Measurements from ENCODE around the gene BMPR1A. TPM values are rescaled to one million over a fixed set of nuclear protein-coding genes. Genes with fewer than 3 reads are reported as not detected.

BMPR1A gene
- 10 to 100 TPM; 64.3 to 89.4 (median 78.2) TPM for polyA plus RNA-seq (ENCODE audit: insufficient read length in 4 of 4)

GRCh38 chr10:86756511-86757112 lies at the start of gene BMPR1A:
Gene BMPR1A (plus strand): TSS chr10:86756619. CDS start chr10:86876019, 119,400 bp downstream.
- DNase-seq (ENCODE audit: low read depth in 4 of 4, low spot score in 3 of 4), result peak in 1 of 4 donors; percentile 85

DNA sequence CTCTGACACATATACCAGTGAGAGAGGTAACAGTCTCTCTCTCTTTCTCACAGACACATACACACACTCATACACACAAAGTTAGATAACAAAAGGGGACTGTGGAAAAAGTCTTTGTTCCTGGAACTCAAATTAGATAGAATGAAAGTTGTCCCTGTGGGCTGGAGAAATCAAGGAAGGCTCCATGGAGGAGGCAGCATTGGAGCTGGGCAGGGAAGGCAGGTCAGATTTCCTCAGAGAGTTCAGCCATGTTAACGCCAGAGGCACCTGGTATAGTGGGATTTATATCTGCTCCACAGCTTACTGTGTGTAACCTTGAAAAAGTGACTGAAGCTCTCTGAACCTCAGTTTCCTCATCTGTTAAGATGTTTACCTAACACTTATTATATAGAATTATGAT lies 49.4 kb upstream of the BMPR1A start:
- no peak for DNase-seq (ENCODE audit: low read depth in 4 of 4, low spot score in 3 of 4)

DNA sequence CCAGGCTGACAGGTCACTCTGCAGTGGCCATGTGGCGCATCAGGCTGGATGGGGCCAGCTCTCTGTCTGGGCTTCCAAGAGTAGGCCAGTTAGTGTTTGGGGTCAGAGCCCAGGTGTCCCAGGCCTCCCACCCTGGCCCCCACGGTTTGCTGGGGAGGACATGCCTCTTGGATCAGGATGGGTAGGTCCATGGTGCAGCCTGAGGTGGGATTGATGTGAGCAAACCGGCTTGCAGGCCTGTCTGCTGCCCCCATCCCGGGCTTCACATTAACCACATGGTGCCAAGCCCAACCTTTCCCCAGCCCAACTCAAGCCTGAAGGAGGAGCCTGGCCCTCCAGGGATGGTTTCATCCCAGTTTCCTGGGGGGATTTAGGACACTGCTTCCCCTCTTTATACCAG lies 48.9 kb upstream of the BMPR1A start:
- no peak for DNase-seq (ENCODE audit: low read depth in 4 of 4, low spot score in 3 of 4)

- no peak for DNase-seq (ENCODE audit: low read depth in 4 of 4, low spot score in 3 of 4)
Measured at GRCh38 chr10:86708068-86708782, 48.2 kb upstream of the BMPR1A start.

GRCh38 chr10:86708783-86709380 lies 47.5 kb upstream of the BMPR1A start:
- DNase-seq (ENCODE audit: low read depth in 4 of 4, low spot score in 3 of 4), result no peak

DNA sequence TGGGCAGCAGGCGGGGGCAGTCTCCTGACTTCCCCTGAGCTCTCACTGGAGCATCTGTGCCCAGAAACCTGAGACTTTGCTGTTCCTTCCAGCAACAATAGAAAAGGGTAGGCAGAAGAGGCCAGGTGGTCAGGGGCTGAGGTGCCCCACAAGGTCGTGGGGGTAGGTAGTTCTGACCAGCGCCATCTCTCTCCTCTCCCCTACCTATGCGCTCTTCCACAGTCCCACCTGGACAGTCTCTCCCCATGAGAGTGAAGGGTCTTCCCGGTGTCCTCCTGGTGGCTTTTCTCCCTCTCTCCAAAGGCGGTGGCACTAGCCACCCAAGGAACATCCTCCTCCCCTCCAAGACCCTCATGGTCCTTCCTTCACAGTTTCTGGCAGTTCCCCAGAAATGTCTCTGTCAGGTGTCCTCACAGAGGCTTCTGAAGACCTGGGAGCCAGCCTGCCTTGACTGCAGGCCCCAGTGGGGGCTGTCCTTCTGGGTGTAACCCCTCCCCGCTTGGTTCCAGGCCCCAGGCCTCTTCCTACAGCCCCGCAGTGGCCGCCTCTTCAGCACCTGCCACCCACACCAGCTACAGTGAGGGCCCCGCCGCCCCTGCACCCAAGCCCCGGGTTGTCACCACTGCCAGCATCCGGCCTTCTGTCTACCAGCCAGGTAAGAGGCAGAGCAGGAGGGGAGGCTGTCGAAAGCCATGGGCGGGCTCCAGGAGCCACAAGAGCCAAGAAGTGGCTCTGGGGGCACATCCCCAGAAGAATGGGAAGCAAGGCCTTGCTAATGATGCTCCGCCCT lies 46.8 kb upstream of the BMPR1A start:
- no peak for DNase-seq (ENCODE audit: low read depth in 4 of 4, low spot score in 3 of 4)

DNA sequence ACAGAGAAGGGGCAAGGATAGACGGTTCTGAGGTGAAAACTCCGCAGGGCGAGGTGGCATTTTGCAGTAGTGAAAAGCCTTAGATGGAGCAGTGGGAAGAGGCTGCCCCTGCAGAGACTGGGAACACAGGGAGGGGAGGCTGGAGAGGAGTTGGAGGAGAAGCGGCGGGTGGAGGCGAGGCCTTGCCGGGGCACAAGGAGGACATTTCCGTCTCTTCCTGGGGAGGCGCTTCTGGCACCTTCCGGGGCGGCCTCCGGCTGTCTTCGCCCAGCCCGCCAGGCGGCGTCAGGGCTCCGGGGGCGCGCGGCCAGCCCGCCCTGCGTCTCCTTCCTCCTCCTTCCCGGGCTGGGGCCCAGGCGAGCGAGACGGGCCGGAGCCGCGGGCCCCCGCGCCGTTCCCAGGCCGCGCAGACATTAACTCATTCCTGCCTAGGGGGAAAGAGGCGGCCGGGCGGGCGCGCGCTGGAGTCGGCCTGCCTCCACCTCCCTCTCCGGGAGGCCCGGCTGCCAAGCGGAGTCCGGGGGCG lies 45.4 kb upstream of the BMPR1A start:
- peak; percentile 76 to 85 (median 78) for DNase-seq (ENCODE audit: low read depth in 4 of 4, low spot score in 3 of 4)

DNA sequence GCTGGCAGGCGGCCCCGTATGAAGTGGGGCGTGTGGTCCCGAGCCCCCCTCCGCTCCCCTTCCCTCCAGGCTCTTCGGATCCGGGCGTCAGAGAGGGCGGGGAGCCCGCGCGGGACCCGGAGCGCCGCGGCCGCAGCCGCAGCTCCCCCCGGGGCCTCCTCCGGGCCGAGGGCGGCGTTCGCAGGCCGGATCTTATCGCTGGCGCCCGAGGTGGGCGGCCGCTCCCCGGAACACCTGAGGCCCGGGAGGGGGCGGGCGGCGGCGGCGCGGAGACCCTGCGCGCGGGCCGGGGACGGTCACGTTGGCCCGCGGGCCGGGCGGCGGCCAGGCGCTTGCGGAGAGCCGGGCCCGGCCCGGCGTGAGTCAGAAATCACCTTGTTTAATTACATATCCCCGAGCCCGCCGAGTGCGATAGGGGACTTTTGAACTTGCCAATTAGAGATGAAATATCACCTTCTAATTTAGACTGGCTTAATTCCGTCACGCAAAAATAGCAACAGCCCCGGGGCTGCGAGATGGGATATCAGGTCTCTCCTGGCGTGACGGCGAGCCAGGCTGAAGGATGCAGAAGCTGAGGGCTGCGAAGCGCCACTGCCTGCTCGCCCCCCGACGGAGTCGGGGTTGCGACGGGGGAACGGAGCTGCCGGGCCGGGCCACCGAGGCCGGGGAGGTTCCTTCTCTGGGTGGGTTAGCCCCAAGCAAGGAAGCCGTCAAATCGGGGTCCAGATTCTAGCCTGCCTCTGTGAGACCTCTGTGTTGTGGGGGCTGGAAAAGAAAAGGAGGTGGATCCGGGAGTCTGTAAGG lies 44.7 kb upstream of the BMPR1A start:
- DNase-seq (ENCODE audit: low read depth in 4 of 4, low spot score in 3 of 4), result peak in 2 of 4 donors; percentile 54 to 55

DNA sequence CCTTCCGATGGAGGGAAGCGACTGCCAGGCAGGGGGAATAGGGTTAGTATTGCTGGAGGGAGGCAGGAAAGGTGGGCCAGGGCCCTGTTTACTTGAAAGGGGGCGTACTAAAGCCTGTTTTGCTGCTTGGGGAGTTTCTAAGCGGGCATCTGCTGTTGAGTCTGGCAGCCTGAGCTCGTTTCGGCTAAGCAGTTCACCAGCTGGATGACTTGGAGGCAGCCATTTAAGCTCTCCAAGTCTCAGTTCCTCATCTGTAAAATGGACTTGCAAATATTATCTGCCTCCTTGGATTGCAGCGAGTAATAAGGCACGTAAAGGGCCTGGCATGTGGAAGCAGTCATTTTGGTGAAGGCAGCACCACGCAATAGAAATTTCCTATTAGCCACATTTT lies 44.1 kb upstream of the BMPR1A start:
- DNase-seq (ENCODE audit: low read depth in 4 of 4, low spot score in 3 of 4), result no peak

- DNase-seq (ENCODE audit: low read depth in 4 of 4, low spot score in 3 of 4), result no peak
Measured at GRCh38 chr10:86715156-86715795, 41.1 kb upstream of the BMPR1A start.

GRCh38 chr10:86715836-86716235 lies 40.6 kb upstream of the BMPR1A start:
- DNase-seq (ENCODE audit: low read depth in 4 of 4, low spot score in 3 of 4), result no peak

DNA sequence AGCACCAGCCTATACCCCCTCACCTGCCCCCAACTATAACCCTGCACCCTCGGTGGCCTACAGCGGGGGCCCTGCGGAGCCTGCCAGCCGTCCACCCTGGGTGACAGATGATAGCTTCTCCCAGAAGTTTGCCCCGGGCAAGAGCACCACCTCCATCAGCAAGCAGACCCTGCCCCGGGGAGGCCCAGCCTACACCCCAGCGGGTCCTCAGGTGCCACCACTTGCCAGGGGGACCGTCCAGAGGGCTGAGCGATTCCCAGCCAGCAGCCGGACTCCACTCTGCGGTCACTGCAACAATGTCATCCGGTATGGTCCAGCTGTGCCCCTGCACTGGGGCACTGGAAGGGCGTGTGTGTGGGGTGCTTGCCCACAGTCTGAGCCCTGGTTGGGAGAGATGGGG lies 40.0 kb upstream of the BMPR1A start:
- DNase-seq (ENCODE audit: low read depth in 4 of 4, low spot score in 3 of 4), result no peak

GRCh38 chr10:86718556-86718955 lies 37.9 kb upstream of the BMPR1A start:
- DNase-seq (ENCODE audit: low read depth in 4 of 4, low spot score in 3 of 4), result no peak

DNA sequence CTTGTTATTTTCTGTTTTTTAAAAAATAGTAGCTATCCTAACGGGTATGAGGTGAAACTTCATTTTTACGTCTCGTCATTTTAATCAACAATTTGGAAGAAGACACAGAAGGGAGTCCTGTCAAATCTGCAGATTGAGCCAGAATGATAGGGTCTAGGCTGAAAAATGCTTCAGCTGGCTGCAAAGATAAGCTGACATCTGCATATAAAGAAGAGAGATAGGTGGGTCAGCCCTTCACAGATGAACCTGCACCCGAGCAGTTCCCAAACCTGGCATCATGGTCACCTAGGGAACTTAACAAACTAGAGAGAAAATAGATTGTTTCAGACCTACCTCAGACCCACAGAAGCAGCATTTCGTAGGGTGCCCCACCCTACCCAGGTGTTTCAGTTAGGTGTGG lies 35.2 kb upstream of the BMPR1A start:
- no peak for DNase-seq (ENCODE audit: low read depth in 4 of 4, low spot score in 3 of 4)

DNA sequence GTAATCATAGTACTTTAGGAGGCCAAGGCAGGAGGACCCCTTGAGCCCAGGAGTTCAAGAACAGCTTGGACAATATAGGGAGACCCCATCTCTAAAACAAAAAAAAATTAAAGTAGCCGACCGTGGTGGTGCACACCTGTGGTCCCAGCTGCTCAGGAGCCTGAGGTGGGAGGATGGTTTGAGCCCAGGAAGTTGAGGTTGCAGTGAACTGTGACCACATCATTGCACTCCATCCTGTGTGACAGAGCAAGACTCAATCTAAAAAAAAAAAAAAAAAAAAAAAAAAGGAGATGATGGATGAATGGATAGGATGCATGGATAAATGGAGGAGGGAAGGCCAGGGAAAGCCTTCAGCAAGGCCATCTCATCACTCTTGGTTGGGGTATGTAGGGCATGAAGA lies 33.4 kb upstream of the BMPR1A start:
- DNase-seq (ENCODE audit: low read depth in 4 of 4, low spot score in 3 of 4), result no peak

GRCh38 chr10:86724445-86724844 lies 32.0 kb upstream of the BMPR1A start:
- no peak for DNase-seq (ENCODE audit: low read depth in 4 of 4, low spot score in 3 of 4)

GRCh38 chr10:86725980-86726676 lies 30.3 kb upstream of the BMPR1A start:
- DNase-seq (ENCODE audit: low read depth in 4 of 4, low spot score in 3 of 4), result no peak

- DNase-seq (ENCODE audit: low read depth in 4 of 4, low spot score in 3 of 4), result no peak
Measured at GRCh38 chr10:86726677-86726999, 29.8 kb upstream of the BMPR1A start.

- peak in 2 of 4 donors; percentile 41 to 68 for DNase-seq (ENCODE audit: low read depth in 4 of 4, low spot score in 3 of 4)
Measured at GRCh38 chr10:86727470-86727869, 28.9 kb upstream of the BMPR1A start.
